ENCODE results near the gene SOCS7.

GRCh38 chr17:38397227-38397626, 45.6 kb downstream of the SOCS7 start:
- TF ChIP-seq CTCF (optimal IDR thresholded peaks at IDR 0.05 in 1 of 3, IDR thresholded peaks at IDR 0.05 in 1 of 3, conservative IDR thresholded peaks at IDR 0.05 in 1 of 3; ENCODE audit: extremely low read depth in 1 of 3, insufficient read depth in 2 of 3, low read length in 3 of 3) (no peak), EZH2 (IDR thresholded peaks at IDR 0.05; ENCODE audit: low read length) (no peak)

Measured in keratinocyte (primary cell).